ENCODE data around the gene ZCCHC14. TPM values are rescaled to one million over a fixed set of nuclear protein-coding genes. Genes with fewer than 3 reads are reported as not detected.

ZCCHC14 gene
- total RNA-seq, 1 experiment from 2014 or later, result 27.7 TPM

- H3K18ac ChIP-seq (ENCODE audit: insufficient read length, low read depth, low read length), result no peak overlapping the region
- H3K4me3 Mint-ChIP-seq, result no peak overlapping the region
Measured at GRCh38 chr16:87358696-87359095, 134.1 kb downstream of the ZCCHC14 start.

More at GRCh38 chr16:87358696-87359095, 134.1 kb downstream of the ZCCHC14 start:
- Histone ChIP-seq H4K8ac (replicated peaks; ENCODE audit: insufficient read length, low read depth, low read length) (no peak overlapping the region), H4K20me1 (ENCODE audit: control insufficient read depth, insufficient read depth, insufficient read length) (no peaks in the 10 kb centered on the region), H3K9ac (ENCODE audit: extremely low read depth, insufficient read length, low read length) (no peak overlapping the region), H2AFZ (ENCODE audit: low read length) (no peak overlapping the region), H3K14ac (ENCODE audit: insufficient read depth, low read length) (no peak overlapping the region), H3K79me1 (ENCODE audit: insufficient read depth, low read depth, low read length, poor library complexity, severe bottlenecking) (no peaks in the 10 kb centered on the region), H2BK20ac (ENCODE audit: low read depth, low read length, poor library complexity, severe bottlenecking) (no peak overlapping the region), H4K5ac (ENCODE audit: insufficient read length, low read depth, low read length) (no peak overlapping the region), H3K23ac (ENCODE audit: insufficient read length, low read depth, low read length) (no peak overlapping the region), H4K91ac (ENCODE audit: insufficient read length, low read depth, low read length) (no peak overlapping the region), H3K27me3 (ENCODE audit: insufficient read depth, low read length) (no peaks in the 10 kb centered on the region), H2BK12ac (ENCODE audit: insufficient read length, low read depth, low read length) (no peak overlapping the region), H3K79me2 (ENCODE audit: insufficient read depth, low read length) (no peaks in the 10 kb centered on the region), H3K56ac (ENCODE audit: insufficient read length, low read depth, low read length) (no peak overlapping the region), H3T11ph (ENCODE audit: low read length) (no peak overlapping the region), H2AK5ac (ENCODE audit: insufficient read length, low read length) (no peak overlapping the region), H3K4me2 (ENCODE audit: insufficient read depth, insufficient read length, low read length) (no peak overlapping the region), H2BK15ac (ENCODE audit: low read depth, low read length) (no peak overlapping the region), H3K27ac (ENCODE audit: insufficient read length, low read depth, low read length) (no peak overlapping the region), H3K9me3 (ENCODE audit: control insufficient read depth, low read depth, low read length) (no peaks in the 10 kb centered on the region), H3K4ac (ENCODE audit: low read depth, low read length) (no peak overlapping the region), H3K4me1 (ENCODE audit: insufficient read depth, low read length) (no peaks in the 10 kb centered on the region), H3K23me2 (ENCODE audit: insufficient read length, low read depth, low read length, poor library complexity, severe bottlenecking) (no peaks in the 10 kb centered on the region), H2BK120ac (ENCODE audit: low read depth, low read length, poor library complexity, severe bottlenecking) (no peak overlapping the region), H2BK5ac (ENCODE audit: insufficient read length, low read length) (no peak overlapping the region)
- Mint-ChIP-seq H3K4me1 (no peaks in the 10 kb centered on the region), H3K27ac (no peak overlapping the region), H3K27me3 (ENCODE audit: low read depth) (no peaks in the 10 kb centered on the region), H3K36me3 (ENCODE audit: insufficient read depth in 1 of 3, low read depth in 3 of 3) (peaks cover 4 to 45% (median 26%) of the 10 kb centered on the region in 3 experiments; a peak in 6 of 7 replicates), H3K9me3 (no peaks in the 10 kb centered on the region)
- no CpG with 5 or more reads among the region's 9 CpGs for WGBS (ENCODE audit: extremely low coverage, insufficient read length, low lambda C conversion rate)
- no peak for DNase-seq
- TF ChIP-seq CTCF (conservative IDR thresholded peaks at IDR 0.05), result no peak
